ENCODE data around the gene TUBA4A. TPM values are rescaled to one million over a fixed set of nuclear protein-coding genes. Genes with fewer than 3 reads are reported as not detected.
A peak's percentile ranks its signal among the peaks of the same experiment; 100 is the strongest.

TUBA4A gene
- total and polyA plus RNA-seq, 4 donors, result 15.6 to 82.1 (median 43.0) TPM

DNA sequence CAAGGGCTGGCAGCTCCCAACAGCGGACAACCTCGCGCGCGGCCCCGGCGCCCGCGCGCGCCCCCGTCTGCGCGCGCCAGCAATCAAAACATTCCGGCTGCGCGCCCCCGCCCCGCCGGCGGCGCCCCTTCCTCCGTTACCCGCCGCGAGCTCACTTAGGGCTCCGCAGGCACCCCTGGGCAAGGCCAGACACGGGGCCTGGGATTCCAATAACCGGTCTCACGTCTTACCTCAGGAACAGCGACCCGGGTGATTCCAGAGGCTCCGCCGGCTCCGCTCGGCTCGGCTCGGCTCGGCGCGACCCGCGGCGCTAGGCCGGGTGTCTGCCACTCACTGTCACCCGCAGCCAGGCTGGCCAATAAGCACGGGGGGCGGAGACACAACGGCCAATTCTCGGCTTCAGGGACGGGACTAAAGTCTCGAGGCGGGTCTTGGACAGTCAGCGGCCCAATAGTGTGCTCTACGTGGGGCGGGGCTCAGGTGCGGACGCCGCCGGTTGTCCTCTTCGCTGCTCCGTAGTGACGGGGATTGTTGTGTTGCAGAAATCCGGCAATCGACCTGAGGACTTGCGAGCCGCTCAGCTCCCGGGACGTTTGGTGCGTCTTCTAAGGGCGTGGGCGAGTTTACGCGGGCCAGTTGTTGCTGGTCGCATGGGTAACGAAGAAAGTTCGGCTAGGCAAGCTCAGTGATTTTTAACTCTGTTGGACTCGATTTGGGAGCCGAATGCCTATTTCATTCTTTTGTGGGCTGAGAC is 24.2 kb downstream of the TUBA4A start, which contains the start of the genes ANKZF1 and ATG9A:
TSS of gene ANKZF1 (plus strand) at position 502 of the 754 bp plus-strand sequence. CDS start 452 bp downstream, outside the sequence.
TSS of gene ATG9A (minus strand) at position 332 of the 754 bp plus-strand sequence. CDS start 1,612 bp downstream, outside the sequence.
- no peaks in the 10 kb centered on the region for H3K27me3 ChIP-seq (ENCODE audit: control insufficient read depth in 3 of 3, insufficient read depth in 3 of 3, low read length in 2 of 3)
- WGBS, 2 donors, result 0% methylated on average over 78 to 80 of the region's 80 CpGs
- peaks cover 4 to 26% (median 9%) of the 10 kb centered on the region in 5 donors for H3K4me1 ChIP-seq (ENCODE audit: control insufficient read depth in 5 of 5, insufficient read depth in 5 of 5, low read length in 5 of 5)
- TF ChIP-seq, protein P1, sequence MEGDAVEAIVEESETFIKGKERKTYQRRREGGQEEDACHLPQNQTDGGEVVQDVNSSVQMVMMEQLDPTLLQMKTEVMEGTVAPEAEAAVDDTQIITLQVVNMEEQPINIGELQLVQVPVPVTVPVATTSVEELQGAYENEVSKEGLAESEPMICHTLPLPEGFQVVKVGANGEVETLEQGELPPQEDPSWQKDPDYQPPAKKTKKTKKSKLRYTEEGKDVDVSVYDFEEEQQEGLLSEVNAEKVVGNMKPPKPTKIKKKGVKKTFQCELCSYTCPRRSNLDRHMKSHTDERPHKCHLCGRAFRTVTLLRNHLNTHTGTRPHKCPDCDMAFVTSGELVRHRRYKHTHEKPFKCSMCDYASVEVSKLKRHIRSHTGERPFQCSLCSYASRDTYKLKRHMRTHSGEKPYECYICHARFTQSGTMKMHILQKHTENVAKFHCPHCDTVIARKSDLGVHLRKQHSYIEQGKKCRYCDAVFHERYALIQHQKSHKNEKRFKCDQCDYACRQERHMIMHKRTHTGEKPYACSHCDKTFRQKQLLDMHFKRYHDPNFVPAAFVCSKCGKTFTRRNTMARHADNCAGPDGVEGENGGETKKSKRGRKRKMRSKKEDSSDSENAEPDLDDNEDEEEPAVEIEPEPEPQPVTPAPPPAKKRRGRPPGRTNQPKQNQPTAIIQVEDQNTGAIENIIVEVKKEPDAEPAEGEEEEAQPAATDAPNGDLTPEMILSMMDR (IDR thresholded peaks at IDR 0.05; ENCODE audit: control extremely low read depth, extremely low read depth), result no peak
- DNase-seq (peak; percentile 99), ATAC-seq (ENCODE audit: insufficient read depth, low FRiP score) (peak; percentile 99)
- H3K9ac ChIP-seq (ENCODE audit: insufficient read depth in 1 of 2, low read length in 2 of 2), result peak within 1 kb of the TSS; percentile 77 to 85
- H3K36me3 ChIP-seq (ENCODE audit: control insufficient read depth in 4 of 4, insufficient read depth in 4 of 4, low read length in 4 of 4), result peaks cover 22 to 34% (median 26%) of the 10 kb centered on the region in 4 donors
- H3K9me3 ChIP-seq (ENCODE audit: control insufficient read depth in 4 of 4, insufficient read depth in 3 of 4, low read length in 3 of 4), result no peaks in the 10 kb centered on the region
- peak within 1 kb of the TSS; percentile 87 for H3K4me3 ChIP-seq
- peak within 1 kb of the TSS; percentile 95 to 98 for H3K27ac ChIP-seq (ENCODE audit: low read depth in 1 of 2, low read length in 1 of 2)

DNA sequence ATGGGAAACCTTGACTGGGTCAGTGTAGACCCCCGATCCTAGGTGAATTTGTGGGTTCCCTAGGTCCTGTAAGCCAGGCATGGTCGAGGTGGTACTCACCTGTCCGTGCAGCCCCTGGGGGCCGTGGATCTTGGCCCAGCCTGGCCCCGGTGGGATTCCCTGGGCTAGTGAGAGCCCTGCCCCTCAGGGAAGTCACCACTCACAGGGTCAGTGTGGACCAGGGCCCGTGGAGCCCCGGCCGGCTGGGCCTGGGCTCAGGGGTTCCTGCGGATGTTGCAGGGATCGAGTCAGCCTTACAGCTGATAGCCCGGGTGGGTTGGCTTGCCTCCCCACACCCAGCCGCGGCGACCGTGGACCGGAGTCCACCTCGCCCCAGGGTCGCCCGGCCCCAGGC is 24.8 kb downstream of the TUBA4A start:
- H3K27ac ChIP-seq (ENCODE audit: low read depth in 1 of 2, low read length in 1 of 2), result peak overlapping the region; percentile 95 to 98
- peaks cover 16 to 36% (median 28%) of the 10 kb centered on the region in 4 donors for H3K36me3 ChIP-seq (ENCODE audit: control insufficient read depth in 4 of 4, insufficient read depth in 4 of 4, low read length in 4 of 4)
- TF ChIP-seq, protein P1 (IDR thresholded peaks at IDR 0.05; ENCODE audit: control extremely low read depth, extremely low read depth), result no peak
- H3K27me3 ChIP-seq (ENCODE audit: control insufficient read depth in 3 of 3, insufficient read depth in 3 of 3, low read length in 2 of 3), result no peaks in the 10 kb centered on the region
- peak overlapping the region; percentile 72 to 77 for H3K9ac ChIP-seq (ENCODE audit: insufficient read depth in 1 of 2, low read length in 2 of 2)
- H3K4me3 ChIP-seq, result peak overlapping the region; percentile 87
- ATAC-seq (ENCODE audit: insufficient read depth, low FRiP score), result no peak
- 2% methylated on average over 19 of the region's 19 CpGs for WGBS, 2 donors
- H3K9me3 ChIP-seq (ENCODE audit: control insufficient read depth in 4 of 4, insufficient read depth in 3 of 4, low read length in 3 of 4), result no peaks in the 10 kb centered on the region
- H3K4me1 ChIP-seq (ENCODE audit: control insufficient read depth in 5 of 5, insufficient read depth in 5 of 5, low read length in 5 of 5), result peaks cover 4 to 26% (median 9%) of the 10 kb centered on the region in 5 donors
- DNase-seq, result peak in 1 of 3 donors; percentile 11

DNA sequence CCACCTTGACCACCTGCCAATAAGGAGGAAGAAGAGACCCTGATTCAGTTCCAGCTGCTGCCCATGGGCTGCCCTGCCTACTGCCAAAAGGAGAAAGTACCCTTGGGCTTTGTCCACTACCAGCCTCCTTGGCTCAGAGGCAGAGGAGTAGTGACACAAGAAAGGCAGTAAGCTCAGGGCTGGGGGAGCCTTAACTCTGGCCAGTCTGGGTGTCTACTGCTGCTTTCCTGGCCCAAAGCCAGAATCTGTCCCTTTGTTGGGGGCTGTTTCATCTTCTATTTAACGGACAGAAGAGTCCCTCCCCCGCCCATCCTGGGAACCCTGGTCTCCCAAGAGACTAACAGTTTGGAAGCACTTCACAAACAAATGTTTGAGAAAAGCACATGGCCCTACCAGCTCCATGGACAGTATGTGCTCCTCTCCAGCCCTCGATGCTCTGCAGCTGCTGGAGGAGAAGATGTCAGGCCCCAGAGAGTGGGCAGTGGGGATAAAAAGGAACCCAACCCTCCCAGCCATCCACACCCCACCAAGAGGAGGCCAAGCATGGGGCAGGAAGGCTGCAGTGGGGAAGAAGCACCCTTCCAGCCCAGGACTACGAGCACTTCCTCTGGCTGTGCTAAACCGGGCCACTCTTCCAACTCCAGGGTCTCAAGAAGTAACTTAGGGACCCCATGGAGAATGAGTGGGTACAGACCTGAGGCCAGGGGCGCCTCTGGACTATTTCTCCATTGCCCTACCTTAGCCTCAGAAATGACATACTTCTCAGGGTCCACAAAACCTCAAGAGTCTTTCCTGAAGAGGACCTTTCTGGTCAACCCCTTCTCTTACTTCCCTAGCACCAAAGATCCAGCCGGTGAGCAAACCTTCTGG is 25.4 kb downstream of the TUBA4A start:
- Histone ChIP-seq H3K4me1 (ENCODE audit: control insufficient read depth in 5 of 5, insufficient read depth in 5 of 5, low read length in 5 of 5) (peaks cover 4 to 26% (median 9%) of the 10 kb centered on the region in 5 donors), H3K27ac (ENCODE audit: low read depth in 1 of 2, low read length in 1 of 2) (peak overlapping the region; percentile 95 to 98), H3K36me3 (ENCODE audit: control insufficient read depth in 4 of 4, insufficient read depth in 4 of 4, low read length in 4 of 4) (peaks cover 12 to 36% (median 29%) of the 10 kb centered on the region in 4 donors), H3K9me3 (ENCODE audit: control insufficient read depth in 4 of 4, insufficient read depth in 3 of 4, low read length in 3 of 4) (no peaks in the 10 kb centered on the region), H3K4me3 (peak overlapping the region; percentile 87), H3K27me3 (ENCODE audit: control insufficient read depth in 3 of 3, insufficient read depth in 3 of 3, low read length in 2 of 3) (no peaks in the 10 kb centered on the region), H3K9ac (ENCODE audit: insufficient read depth in 1 of 2, low read length in 2 of 2) (peak overlapping the region; percentile 72 to 77)
- peak in 1 of 3 donors; percentile 20 for DNase-seq
- no peak for ATAC-seq (ENCODE audit: insufficient read depth, low FRiP score)
- TF ChIP-seq, protein P1 (IDR thresholded peaks at IDR 0.05; ENCODE audit: control extremely low read depth, extremely low read depth), result no peak
- 31 to 36% methylated on average over 7 of the region's 7 CpGs for WGBS, 2 donors

Data from lung (tissue), 12 donors.